SIG-M5 treated with dmso at 0.1 percent for 504 hours (cell line): ENCODE measurements around the gene SCGB1D1.
A peak's percentile ranks its signal among the peaks of the same experiment; 100 is the strongest.

Experiments
- DNase-seq: peaks from one replicate; lab custom pipeline; 2025; ENCODE audit not compliant: unreplicated experiment; lab: John Stamatoyannopoulos, UW

Gene SCGB1D1

GRCh38 chr11:62221498-62221897, 31.5 kb downstream of the SCGB1D1 start:
- no peak for DNase-seq

GRCh38 chr11:62223095-62223494, 33.1 kb downstream of the SCGB1D1 start:
- no peak for DNase-seq

- no peak for DNase-seq
These were observed 43.7 kb downstream of the SCGB1D1 start for GRCh38 chr11:62233730-62234129.

DNA sequence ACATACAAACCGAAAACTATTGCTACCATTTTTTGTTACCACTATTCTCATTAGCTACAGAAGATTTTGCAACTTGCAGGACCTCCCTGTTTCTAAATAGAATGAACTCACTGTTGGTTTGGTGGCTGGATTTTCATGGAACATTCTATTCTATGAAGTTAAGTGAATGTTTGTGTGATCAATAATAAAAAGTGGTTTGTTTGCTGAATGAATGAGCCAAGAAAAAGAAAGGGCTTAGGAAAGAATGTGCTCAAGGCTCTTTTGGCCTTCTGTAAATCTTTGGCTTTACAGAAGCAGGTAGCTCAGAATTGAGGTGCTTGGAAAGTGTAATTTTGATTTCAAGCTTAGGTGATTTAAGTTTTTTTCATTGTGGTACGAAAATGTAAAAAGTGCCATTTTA, 46.2 kb downstream of the SCGB1D1 start:
- no peak for DNase-seq

GRCh38 chr11:62237499-62237898, 47.5 kb downstream of the SCGB1D1 start:
- DNase-seq: no peak

- DNase-seq: no peak
These were observed 48.1 kb downstream of the SCGB1D1 start for GRCh38 chr11:62238151-62238550.

DNA sequence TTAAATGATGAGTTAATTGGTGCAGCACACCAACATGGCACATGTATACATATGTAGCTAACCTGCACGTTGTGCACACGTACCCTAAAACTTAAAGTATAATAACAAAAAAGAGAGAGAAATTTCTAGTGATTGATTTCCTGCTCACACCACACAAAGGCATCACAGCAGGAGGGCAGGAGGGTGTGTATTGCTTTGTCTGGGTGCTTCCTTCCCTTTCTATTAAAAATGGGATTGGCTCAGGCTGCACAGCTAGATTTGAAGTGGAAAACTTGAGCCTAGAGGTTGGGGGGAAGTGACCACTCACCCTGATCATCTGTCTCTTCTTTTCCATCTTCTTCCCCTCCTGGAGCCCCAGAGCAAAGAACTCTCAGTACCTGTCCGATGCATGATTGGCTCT, 51.1 kb downstream of the SCGB1D1 start:
- DNase-seq: no peak

DNA sequence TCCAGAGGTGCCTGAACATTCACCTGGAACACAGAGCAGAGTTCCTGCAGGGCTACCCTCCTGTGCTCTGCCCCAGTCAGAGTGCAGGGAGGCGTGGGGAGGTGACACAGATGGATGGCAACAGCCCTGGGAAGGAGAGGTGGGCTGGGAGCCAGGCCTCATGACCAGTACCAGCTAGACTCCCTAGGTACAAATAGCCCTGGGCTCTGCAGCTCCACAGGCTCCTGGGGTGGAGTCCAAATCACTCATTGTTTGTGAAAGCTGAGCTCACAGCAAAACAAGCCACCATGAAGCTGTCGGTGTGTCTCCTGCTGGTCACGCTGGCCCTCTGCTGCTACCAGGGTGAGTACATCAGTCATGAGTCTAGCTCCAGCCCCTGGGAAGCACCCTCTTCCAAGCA, 52.0 kb downstream of the SCGB1D1 start, which contains the start of gene SCGB1D2:
Gene SCGB1D2, plus strand, starts transcription at position 219 of the 400 bp plus-strand sequence. Its CDS starts 69 bp downstream, at position 288.
- peak; percentile 54 for DNase-seq
